ENCODE data around the gene SLC2A13. TPM values are rescaled to one million over a fixed set of nuclear protein-coding genes. Genes with fewer than 3 reads are reported as not detected.

SLC2A13 gene
- total RNA-seq, 4 donors from 2014 or later = 18.4 to 32.0 (median 25.3) TPM

DNA sequence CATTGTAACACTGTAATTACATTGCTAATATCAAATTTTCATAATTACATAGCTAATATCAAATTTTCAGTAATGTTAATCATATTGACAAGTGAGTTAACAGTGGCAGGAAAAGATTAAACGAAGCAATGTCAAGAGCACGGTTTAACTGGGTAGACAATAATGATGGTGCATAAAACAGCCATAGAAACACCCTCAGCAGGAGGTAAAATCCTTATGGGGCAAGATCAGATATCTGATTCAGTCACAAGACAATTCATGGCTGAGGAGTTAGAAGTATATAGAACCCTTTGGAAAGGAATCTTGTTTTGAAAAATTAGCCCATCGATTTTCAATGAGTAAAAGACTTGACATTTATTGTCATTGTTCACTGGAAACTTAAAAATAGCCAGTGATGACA lies 190.6 kb downstream of the SLC2A13 start:
- TF ChIP-seq, protein P1, sequence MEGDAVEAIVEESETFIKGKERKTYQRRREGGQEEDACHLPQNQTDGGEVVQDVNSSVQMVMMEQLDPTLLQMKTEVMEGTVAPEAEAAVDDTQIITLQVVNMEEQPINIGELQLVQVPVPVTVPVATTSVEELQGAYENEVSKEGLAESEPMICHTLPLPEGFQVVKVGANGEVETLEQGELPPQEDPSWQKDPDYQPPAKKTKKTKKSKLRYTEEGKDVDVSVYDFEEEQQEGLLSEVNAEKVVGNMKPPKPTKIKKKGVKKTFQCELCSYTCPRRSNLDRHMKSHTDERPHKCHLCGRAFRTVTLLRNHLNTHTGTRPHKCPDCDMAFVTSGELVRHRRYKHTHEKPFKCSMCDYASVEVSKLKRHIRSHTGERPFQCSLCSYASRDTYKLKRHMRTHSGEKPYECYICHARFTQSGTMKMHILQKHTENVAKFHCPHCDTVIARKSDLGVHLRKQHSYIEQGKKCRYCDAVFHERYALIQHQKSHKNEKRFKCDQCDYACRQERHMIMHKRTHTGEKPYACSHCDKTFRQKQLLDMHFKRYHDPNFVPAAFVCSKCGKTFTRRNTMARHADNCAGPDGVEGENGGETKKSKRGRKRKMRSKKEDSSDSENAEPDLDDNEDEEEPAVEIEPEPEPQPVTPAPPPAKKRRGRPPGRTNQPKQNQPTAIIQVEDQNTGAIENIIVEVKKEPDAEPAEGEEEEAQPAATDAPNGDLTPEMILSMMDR (IDR thresholded peaks at IDR 0.05; ENCODE audit: low read depth) = no peak

DNA sequence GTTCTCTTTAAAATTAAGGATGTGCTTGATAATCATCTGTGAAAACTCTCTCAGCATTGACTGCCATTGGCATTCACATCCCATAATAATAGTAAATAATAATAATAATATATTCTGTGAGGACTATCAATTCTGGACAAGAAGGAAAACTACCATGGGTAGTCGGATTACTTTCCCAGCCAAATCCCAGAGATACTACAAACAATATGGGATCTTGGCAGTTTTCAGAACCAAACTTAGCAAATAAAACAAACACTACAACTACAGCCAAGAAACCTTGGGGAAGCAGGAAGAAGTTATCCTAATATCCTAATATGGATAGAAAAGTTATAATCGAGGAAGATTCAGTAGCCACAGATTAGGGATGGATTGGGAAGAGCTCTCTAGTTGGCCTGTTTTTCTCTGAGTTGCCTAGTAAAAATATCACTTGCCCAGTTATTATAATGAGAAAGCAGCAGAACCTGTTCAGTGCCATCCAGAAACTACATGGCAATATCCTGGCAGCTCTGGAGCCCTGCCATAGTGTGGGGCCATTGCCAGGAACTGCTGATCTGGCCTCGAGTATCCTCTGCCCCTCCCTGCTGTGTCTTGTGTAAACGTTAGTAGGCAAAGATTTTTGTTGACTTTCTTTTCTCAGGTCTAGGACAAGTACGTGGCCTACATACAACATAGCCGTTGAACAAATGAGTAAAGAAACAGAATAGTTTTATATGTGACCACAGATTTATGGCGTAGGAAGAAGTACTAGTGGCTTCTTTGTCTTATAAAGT lies 193.5 kb downstream of the SLC2A13 start:
- TF ChIP-seq, protein P1 (IDR thresholded peaks at IDR 0.05; ENCODE audit: low read depth) = no peak

DNA sequence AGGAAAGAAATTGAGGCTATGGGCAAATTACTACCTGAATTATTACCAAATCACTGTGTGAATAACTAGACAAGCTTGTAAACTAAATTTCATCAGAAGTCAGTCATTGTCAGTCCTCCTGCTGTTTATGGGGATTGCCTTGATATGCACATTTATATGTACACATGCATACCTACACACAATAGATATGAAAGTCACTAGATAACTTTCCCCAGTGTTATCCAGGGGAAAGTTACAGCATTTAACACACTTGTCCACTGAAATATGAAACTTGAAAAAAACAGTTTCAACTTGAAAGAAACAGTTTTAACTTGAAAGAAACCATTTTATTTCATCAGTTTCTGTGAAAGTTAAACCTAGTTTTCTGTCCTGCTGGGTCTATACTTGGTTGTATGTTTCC lies 199.6 kb downstream of the SLC2A13 start:
- TF ChIP-seq, protein P1 (IDR thresholded peaks at IDR 0.05; ENCODE audit: low read depth) = no peak

DNA sequence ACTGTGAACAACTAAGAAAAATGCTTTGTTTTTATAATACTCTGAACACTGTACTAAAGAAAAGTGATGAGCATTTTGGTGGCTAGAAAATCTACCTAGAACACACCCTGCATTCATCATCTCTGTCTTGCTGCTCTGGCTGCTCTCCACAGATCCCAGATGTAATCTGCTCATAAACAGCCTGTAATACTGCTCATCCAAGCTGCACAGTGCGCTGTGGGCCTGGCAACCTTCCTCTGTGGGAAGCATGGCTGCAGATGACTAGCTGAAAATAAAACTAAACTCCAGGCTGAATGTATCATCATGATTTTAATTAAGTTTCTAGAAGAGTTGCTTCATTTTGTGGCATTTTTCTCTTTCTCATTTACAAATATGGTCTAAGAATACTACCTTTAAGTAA lies 200.7 kb downstream of the SLC2A13 start:
- TF ChIP-seq, protein P1 (IDR thresholded peaks at IDR 0.05; ENCODE audit: low read depth) = no peak

DNA sequence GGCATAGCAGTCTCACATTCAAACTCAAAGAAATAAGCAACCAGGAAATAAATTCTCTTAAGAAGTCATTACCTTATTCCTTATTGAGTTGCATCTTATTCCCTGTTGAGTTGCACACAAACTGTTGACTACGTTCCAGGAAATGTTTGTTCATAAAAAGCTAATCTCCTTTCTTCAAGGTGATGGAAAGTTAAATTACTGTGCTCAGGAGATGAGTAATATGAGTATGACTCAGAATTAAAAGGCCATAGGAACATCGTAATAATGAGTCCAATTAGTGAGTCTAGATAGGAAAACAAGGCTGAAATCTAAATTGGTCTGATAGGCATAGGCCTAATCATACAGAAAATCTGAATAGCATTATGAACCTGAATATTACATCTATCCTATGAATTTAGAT lies 203.1 kb downstream of the SLC2A13 start:
- TF ChIP-seq, protein P1 (IDR thresholded peaks at IDR 0.05; ENCODE audit: low read depth) = no peak

DNA sequence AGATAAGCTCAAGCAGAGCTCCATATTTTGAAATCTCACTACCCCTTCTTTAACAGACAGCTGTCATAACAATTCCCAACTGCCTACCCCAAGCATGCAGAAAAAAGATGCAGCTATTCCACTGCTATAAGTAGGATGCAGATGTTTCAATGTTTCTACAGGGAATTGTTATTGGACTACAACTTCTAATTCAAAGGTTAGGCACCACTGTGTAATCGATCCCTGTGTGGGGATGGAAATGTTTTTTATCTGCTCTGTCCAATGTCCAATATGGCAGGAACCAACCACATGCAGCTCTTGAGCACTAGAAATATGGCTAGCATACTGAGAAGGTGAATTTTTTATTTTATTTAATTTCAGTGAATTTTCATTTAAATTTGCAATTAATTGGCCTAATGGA lies 208.6 kb downstream of the SLC2A13 start:
- TF ChIP-seq, protein P1 (IDR thresholded peaks at IDR 0.05; ENCODE audit: low read depth) = no peak

DNA sequence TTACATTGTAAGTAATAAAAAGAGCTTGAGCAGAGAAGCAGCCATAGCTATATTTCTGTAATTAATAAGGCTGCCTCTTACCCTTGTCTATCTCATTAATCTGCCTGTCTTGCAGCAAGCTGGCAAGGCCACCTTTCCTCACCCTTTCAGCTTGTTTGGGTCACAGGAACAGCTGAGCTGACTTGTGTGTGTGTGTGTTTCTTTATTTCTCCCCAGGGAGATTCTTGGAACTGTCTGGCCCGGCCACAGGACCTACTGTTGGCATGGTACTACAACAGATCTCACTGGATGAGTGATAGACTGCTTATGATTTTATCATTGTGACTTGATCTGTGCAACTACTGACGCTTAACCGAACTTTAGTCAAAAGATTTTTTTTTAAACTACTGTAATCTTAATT lies 213.7 kb downstream of the SLC2A13 start:
- TF ChIP-seq, protein P1 (IDR thresholded peaks at IDR 0.05; ENCODE audit: low read depth) = no peak
